HepG2 (cell line): ENCODE data around the gene DNMT3B. TPM values are rescaled to one million over a fixed set of nuclear protein-coding genes. Genes with fewer than 3 reads are reported as not detected.

Experiments
- DR1 ChIP-seq: sonication (generic); formaldehyde crosslinking; IDR thresholded peaks from 2 replicates; pipeline ENCODE4 v1.8.0; 2021; ENCODE audit warnings: mild to moderate bottlenecking, missing genetic modification reagents, inconsistent platforms
- ELF1 ChIP-seq: sonication (generic); formaldehyde crosslinking; IDR thresholded peaks from 2 replicates; pipeline ENCODE4 v1.4.0; 2020; ENCODE audit warnings: missing genetic modification reagents
- HDAC1 ChIP-seq: sonication (generic); formaldehyde crosslinking; IDR thresholded peaks from 2 replicates; pipeline ENCODE4 v1.5.1; 2020; ENCODE audit warnings: mild to moderate bottlenecking, missing genetic modification reagents
- PLRG1 ChIP-seq: fragments of 450-650 bp; conservative IDR thresholded peaks from 2 replicates; pipeline ENCODE4 v1.6.1; 2016
- RFX3 ChIP-seq: IDR thresholded peaks from 2 replicates; pipeline ENCODE4 v1.6.1; 2016; ENCODE audit warnings: missing biosample characterization, missing genetic modification reagents
- RFX5 ChIP-seq: IDR thresholded peaks from 2 replicates; pipeline ENCODE4 v1.6.1; 2011; ENCODE audit warnings: low read depth, low read length, improper control_type of control experiment
- TRIM24 ChIP-seq: sonication (generic); formaldehyde crosslinking; IDR thresholded peaks from 2 replicates; pipeline ENCODE4 v1.8.0; 2022; ENCODE audit warnings: mild to moderate bottlenecking, missing genetic modification reagents
- ZEB1 ChIP-seq: IDR thresholded peaks from 2 replicates; pipeline ENCODE4 v1.6.1; 2012; ENCODE audit warnings: mild to moderate bottlenecking, low read depth, inconsistent platforms; ENCODE audit not compliant: insufficient replicate concordance
- ZFP1 ChIP-seq: IDR thresholded peaks from 2 replicates; pipeline ENCODE4 v1.6.1; 2016
- ZNF253 ChIP-seq: sonication (generic); formaldehyde crosslinking; IDR thresholded peaks from 2 replicates; pipeline ENCODE4 v1.8.0; 2022; ENCODE audit warnings: mild to moderate bottlenecking, missing genetic modification reagents, borderline replicate concordance
- ZNF792 ChIP-seq: IDR thresholded peaks from 2 replicates; pipeline ENCODE4 v1.6.1; 2016
- ZNF883 ChIP-seq: sonication (generic); formaldehyde crosslinking; IDR thresholded peaks from 2 replicates; pipeline ENCODE4 v1.5.1; 2020; ENCODE audit warnings: mild to moderate bottlenecking, missing genetic modification reagents; ENCODE audit errors: not compliant biosample characterization
- ZSCAN31 ChIP-seq: sonication (generic); formaldehyde crosslinking; IDR thresholded peaks from 2 replicates; pipeline ENCODE4 v1.5.0; 2020; ENCODE audit warnings: low read depth, mild to moderate bottlenecking, missing genetic modification reagents
- polyA plus RNA-seq, 8 experiments: library from polyadenylated mRNA; depleted of rRNA in 3 of 8; stranded (reverse) in 7 of 8; unstranded in 1 of 8; fragments of >200 nt; fragmentation: Illumina TruSeq in 4 of 8; extraction: Trizol in 4 of 8; gene quantifications; 2 replicates each; pipeline versions ENCODE4 v1.2.1 to v1.2.3, GENCODE V29; 2011 to 2016; ENCODE audit warnings: low read depth in 4 of 8, missing spikeins in 1 of 8, mixed read lengths in 1 of 8; ENCODE audit not compliant: insufficient read depth in 1 of 8
- total RNA-seq, 5 experiments: library from RNA; depleted of rRNA; stranded (reverse); fragments of >200 nt; fragmentation: Illumina TruSeq; extraction: Trizol; gene quantifications; 2 replicates each; pipeline ENCODE4 v1.2.3, GENCODE V29; 2016; ENCODE audit warnings: low read depth in 1 of 5
- TF ChIP-seq, protein P1 (sequence below): sonication (generic); formaldehyde crosslinking; IDR thresholded peaks from 2 replicates; pipeline ENCODE4 v1.4.0; 2020; ENCODE audit warnings: low read depth, missing genetic modification reagents
- TF ChIP-seq, protein P2 (sequence below): IDR thresholded peaks from 2 replicates; pipeline ENCODE4 v1.6.1; 2012; ENCODE audit warnings: low read length, improper control_type of control experiment
- TF ChIP-seq, protein P3 (sequence below): sonication (generic); formaldehyde crosslinking; IDR thresholded peaks from 2 replicates; pipeline ENCODE4 v1.4.0; 2020; ENCODE audit warnings: missing genetic modification reagents, mild to moderate bottlenecking, borderline replicate concordance
- TF ChIP-seq, protein P4 (sequence below): sonication (generic); formaldehyde crosslinking; IDR thresholded peaks from 2 replicates; pipeline ENCODE4 v1.4.0; 2020; ENCODE audit warnings: mild to moderate bottlenecking, low read depth, missing genetic modification reagents

Gene DNMT3B
- total and polyA plus RNA-seq, 2 of the 13 experiments (the other 11 are each of a cell fraction or from before 2014, with no cell fraction given), result 3.8 to 13.9 TPM

DNA sequence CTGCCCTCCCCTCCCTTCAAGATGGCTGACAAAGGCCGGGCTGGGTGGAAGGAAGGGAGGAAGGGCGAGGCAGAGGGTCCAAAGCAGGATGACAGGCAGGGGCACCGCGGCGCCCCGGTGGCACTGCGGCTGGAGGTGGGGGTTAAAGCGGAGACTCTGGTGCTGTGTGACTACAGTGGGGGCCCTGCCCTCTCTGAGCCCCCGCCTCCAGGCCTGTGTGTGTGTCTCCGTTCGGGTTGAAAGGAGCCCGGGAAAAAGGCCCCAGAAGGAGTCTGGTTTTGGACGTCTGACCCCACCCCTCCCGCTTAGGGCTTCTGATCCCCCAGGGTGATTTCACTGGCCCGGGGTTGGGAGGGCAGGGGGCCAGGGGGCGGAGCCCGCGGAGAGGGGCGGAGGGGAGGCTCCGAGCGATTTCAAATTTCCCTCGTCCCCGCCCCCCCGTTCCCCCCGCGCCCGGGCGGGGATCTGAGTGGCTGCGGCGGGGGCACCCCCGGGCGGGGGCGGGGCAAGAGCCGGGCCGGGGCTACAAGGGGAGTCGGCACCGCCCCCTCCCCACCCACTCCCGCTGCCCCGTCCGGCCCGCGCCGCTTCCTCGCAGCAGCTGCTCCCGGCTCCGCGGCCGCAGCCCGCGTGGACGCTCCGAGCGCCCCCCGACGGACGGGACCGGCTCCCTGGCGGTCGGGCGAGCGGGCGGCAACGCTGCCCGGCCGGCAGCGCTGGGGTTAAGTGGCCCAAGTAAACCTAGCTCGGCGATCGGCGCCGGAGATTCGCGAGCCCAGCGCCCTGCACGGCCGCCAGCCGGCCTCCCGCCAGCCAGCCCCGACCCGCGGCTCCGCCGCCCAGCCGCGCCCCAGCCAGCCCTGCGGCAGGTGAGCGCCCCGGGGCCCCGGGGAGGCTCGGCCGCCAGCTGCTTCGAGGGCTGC is at the start of gene DNMT3B (continued):
- TF ChIP-seq, protein P1, sequence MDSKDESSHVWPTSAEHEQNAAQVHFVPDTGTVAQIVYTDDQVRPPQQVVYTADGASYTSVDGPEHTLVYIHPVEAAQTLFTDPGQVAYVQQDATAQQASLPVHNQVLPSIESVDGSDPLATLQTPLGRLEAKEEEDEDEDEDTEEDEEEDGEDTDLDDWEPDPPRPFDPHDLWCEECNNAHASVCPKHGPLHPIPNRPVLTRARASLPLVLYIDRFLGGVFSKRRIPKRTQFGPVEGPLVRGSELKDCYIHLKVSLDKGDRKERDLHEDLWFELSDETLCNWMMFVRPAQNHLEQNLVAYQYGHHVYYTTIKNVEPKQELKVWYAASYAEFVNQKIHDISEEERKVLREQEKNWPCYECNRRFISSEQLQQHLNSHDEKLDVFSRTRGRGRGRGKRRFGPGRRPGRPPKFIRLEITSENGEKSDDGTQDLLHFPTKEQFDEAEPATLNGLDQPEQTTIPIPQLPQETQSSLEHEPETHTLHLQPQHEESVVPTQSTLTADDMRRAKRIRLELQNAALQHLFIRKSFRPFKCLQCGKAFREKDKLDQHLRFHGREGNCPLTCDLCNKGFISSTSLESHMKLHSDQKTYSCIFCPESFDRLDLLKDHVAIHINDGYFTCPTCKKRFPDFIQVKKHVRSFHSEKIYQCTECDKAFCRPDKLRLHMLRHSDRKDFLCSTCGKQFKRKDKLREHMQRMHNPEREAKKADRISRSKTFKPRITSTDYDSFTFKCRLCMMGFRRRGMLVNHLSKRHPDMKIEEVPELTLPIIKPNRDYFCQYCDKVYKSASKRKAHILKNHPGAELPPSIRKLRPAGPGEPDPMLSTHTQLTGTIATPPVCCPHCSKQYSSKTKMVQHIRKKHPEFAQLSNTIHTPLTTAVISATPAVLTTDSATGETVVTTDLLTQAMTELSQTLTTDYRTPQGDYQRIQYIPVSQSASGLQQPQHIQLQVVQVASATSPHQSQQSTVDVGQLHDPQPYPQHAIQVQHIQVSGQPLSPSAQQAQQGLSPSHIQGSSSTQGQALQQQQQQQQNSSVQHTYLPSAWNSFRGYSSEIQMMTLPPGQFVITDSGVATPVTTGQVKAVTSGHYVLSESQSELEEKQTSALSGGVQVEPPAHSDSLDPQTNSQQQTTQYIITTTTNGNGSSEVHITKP (CRISPR knock-in tag), result no peak
- TF ChIP-seq ZEB1, result peak; percentile 55
- TF ChIP-seq RFX3, result no peak
- TF ChIP-seq, protein P2, sequence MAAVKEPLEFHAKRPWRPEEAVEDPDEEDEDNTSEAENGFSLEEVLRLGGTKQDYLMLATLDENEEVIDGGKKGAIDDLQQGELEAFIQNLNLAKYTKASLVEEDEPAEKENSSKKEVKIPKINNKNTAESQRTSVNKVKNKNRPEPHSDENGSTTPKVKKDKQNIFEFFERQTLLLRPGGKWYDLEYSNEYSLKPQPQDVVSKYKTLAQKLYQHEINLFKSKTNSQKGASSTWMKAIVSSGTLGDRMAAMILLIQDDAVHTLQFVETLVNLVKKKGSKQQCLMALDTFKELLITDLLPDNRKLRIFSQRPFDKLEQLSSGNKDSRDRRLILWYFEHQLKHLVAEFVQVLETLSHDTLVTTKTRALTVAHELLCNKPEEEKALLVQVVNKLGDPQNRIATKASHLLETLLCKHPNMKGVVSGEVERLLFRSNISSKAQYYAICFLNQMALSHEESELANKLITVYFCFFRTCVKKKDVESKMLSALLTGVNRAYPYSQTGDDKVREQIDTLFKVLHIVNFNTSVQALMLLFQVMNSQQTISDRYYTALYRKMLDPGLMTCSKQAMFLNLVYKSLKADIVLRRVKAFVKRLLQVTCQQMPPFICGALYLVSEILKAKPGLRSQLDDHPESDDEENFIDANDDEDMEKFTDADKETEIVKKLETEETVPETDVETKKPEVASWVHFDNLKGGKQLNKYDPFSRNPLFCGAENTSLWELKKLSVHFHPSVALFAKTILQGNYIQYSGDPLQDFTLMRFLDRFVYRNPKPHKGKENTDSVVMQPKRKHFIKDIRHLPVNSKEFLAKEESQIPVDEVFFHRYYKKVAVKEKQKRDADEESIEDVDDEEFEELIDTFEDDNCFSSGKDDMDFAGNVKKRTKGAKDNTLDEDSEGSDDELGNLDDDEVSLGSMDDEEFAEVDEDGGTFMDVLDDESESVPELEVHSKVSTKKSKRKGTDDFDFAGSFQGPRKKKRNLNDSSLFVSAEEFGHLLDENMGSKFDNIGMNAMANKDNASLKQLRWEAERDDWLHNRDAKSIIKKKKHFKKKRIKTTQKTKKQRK, result no peak
- TF ChIP-seq ZNF883, result no peak
- no peak for TF ChIP-seq TRIM24
- no peak for TF ChIP-seq ZNF792 (CRISPR knock-in tag)
- TF ChIP-seq RFX5, result peak; percentile 19; the same call in 1 of the 2 replicates
- no peak for TF ChIP-seq ZNF253 (CRISPR knock-in tag)
- TF ChIP-seq, protein P3, sequence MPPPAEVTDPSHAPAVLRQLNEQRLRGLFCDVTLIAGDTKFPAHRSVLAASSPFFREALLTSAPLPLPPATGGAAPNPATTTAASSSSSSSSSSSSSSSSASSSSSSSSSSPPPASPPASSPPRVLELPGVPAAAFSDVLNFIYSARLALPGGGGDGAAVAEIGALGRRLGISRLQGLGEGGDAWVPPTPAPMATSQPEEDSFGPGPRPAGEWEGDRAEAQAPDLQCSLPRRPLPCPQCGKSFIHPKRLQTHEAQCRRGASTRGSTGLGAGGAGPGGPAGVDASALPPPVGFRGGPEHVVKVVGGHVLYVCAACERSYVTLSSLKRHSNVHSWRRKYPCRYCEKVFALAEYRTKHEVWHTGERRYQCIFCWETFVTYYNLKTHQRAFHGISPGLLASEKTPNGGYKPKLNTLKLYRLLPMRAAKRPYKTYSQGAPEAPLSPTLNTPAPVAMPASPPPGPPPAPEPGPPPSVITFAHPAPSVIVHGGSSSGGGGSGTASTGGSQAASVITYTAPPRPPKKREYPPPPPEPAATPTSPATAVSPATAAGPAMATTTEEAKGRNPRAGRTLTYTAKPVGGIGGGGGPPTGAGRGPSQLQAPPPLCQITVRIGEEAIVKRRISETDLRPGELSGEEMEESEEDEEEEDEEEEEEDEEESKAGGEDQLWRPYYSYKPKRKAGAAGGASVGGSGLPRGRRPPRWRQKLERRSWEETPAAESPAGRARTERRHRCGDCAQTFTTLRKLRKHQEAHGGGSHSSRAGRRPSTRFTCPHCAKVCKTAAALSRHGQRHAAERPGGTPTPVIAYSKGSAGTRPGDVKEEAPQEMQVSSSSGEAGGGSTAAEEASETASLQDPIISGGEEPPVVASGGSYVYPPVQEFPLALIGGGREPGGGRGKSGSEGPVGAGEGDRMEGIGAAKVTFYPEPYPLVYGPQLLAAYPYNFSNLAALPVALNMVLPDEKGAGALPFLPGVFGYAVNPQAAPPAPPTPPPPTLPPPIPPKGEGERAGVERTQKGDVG (CRISPR knock-in tag), result no peak
- peak; percentile 61; the same call in 1 of the 2 replicates for TF ChIP-seq ZSCAN31 (CRISPR knock-in tag)
- TF ChIP-seq PLRG1, result no peak
- TF ChIP-seq, protein P4, sequence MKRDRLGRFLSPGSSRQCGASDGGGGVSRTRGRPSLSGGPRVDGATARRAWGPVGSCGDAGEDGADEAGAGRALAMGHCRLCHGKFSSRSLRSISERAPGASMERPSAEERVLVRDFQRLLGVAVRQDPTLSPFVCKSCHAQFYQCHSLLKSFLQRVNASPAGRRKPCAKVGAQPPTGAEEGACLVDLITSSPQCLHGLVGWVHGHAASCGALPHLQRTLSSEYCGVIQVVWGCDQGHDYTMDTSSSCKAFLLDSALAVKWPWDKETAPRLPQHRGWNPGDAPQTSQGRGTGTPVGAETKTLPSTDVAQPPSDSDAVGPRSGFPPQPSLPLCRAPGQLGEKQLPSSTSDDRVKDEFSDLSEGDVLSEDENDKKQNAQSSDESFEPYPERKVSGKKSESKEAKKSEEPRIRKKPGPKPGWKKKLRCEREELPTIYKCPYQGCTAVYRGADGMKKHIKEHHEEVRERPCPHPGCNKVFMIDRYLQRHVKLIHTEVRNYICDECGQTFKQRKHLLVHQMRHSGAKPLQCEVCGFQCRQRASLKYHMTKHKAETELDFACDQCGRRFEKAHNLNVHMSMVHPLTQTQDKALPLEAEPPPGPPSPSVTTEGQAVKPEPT (CRISPR knock-in tag), result no peak
- TF ChIP-seq HDAC1 (CRISPR knock-in tag), result no peak; the same call in 1 of the 2 replicates
- TF ChIP-seq DR1 (CRISPR knock-in tag), result peak; percentile 24; the same call in 1 of the 2 replicates
- no peak; the same call in 1 of the 2 replicates for TF ChIP-seq ELF1 (CRISPR knock-in tag)
- no peak for TF ChIP-seq ZFP1 (CRISPR knock-in tag)
